H1 (cell line): ENCODE data around the gene ARMC7. TPM values are rescaled to one million over a fixed set of nuclear protein-coding genes. Genes with fewer than 3 reads are reported as not detected.

Experiments used
- CTCF ChIA-PET: fragments of 300-600 bp; sonication (Branson Sonifier 250); formaldehyde crosslinking; loops from one replicate; lab custom pipeline; 2021; ENCODE audit not compliant: partially characterized antibody; lab: Charles Lee
- POLR2A ChIA-PET: fragments of 300-600 bp; sonication (Branson Sonifier 250); formaldehyde crosslinking; loops from one replicate; lab custom pipeline; 2021; ENCODE audit warnings: inconsistent platforms; ENCODE audit not compliant: partially characterized antibody; lab: Charles Lee
- DNase-seq, 2 experiments: peaks; one replicate each; pipeline versions ENCODE4 v3.0.0 to v3.0.0-alpha.2; 2010 to 2022; ENCODE audit warnings: low spot score in 2 of 2, low read depth in 1 of 2, mixed read lengths in 1 of 2
- FAIRE-seq: peaks from 2 replicates; lab custom pipeline; 2011; peaks lifted over from hg19 to GRCh38; lab: Jason Lieb, UNC
- H2AFZ ChIP-seq: 2 replicates; pipeline ENCODE4 v1.8.1; 2012; ENCODE audit warnings: low read length, inconsistent platforms
- H2AK5ac ChIP-seq: 2 replicates; pipeline ENCODE4 v1.6.1; 2013; ENCODE audit warnings: low read depth, low read length
- H2BK120ac ChIP-seq: replicated peaks from 2 replicates; pipeline ENCODE3; 2013; ENCODE audit warnings: low read depth, low read length, inconsistent platforms
- H2BK12ac ChIP-seq: 2 replicates; pipeline ENCODE4 v1.6.1; 2013; ENCODE audit warnings: low read depth, low read length
- H2BK15ac ChIP-seq: 2 replicates; pipeline ENCODE4 v1.6.1; 2013; ENCODE audit warnings: low read length
- H2BK20ac ChIP-seq: 2 replicates; pipeline ENCODE4 v1.6.1; 2013; ENCODE audit warnings: low read length
- H2BK5ac ChIP-seq: 2 replicates; pipeline ENCODE4 v1.6.1; 2013; ENCODE audit warnings: low read depth, low read length
- H3K14ac ChIP-seq: 2 replicates; pipeline ENCODE4 v1.6.1; 2013; ENCODE audit warnings: inconsistent platforms; ENCODE audit not compliant: insufficient read length
- H3K18ac ChIP-seq: 2 replicates; pipeline ENCODE4 v1.6.1; 2013; ENCODE audit warnings: low read length; ENCODE audit errors: extremely low read depth
- H3K23ac ChIP-seq: 2 replicates; pipeline ENCODE4 v1.6.1; 2013; ENCODE audit warnings: inconsistent platforms; ENCODE audit not compliant: insufficient read length
- H3K23me2 ChIP-seq: 2 replicates; pipeline ENCODE4 v1.6.1; 2013; ENCODE audit warnings: low read depth, low read length
- H3K27ac ChIP-seq: 2 replicates; pipeline ENCODE4 v1.6.1; 2011; ENCODE audit warnings: low read depth, low read length, inconsistent platforms
- H3K27me3 ChIP-seq, 4 experiments: replicated peaks in 1 of 4; 1 replicate in 1 of 4; 2 replicates in 3 of 4; pipeline versions ENCODE4 v1.6.1 to v1.8.1; 2011 to 2013; ENCODE audit warnings: low read length in 3 of 4, mild to moderate bottlenecking in 3 of 4, inconsistent platforms in 2 of 4, mixed read lengths in 2 of 4, moderate library complexity in 1 of 4; ENCODE audit not compliant: control insufficient read depth in 3 of 4, insufficient read depth in 3 of 4; ENCODE audit errors: extremely low read depth in 1 of 4
- H3K36me3 ChIP-seq, 4 experiments: 2 replicates each; pipeline versions ENCODE4 v1.6.1 to v1.8.1; 2011 to 2013; ENCODE audit warnings: mild to moderate bottlenecking in 4 of 4, low read length in 3 of 4, moderate library complexity in 2 of 4, control low read depth in 1 of 4, inconsistent platforms in 1 of 4; ENCODE audit not compliant: insufficient read depth in 4 of 4, control insufficient read depth in 2 of 4
- H3K4ac ChIP-seq: replicated peaks from 2 replicates; pipeline ENCODE3; 2013; ENCODE audit warnings: low read length, low read depth, mixed read lengths, inconsistent platforms; ENCODE audit not compliant: insufficient read length
- H3K4me1 ChIP-seq, 4 experiments: replicated peaks in 1 of 4; 1 replicate in 1 of 4; 2 replicates in 3 of 4; pipeline versions ENCODE4 v1.6.1 to v1.8.1; 2011 to 2013; ENCODE audit warnings: low read length in 3 of 4, inconsistent platforms in 2 of 4, mixed read lengths in 1 of 4; ENCODE audit not compliant: insufficient read depth in 4 of 4, control insufficient read depth in 3 of 4
- H3K4me2 ChIP-seq, 2 experiments: 2 replicates each; pipeline versions ENCODE4 v1.6.1 to v1.8.1; 2011 to 2013; ENCODE audit warnings: low read depth in 2 of 2, low read length in 2 of 2, control low read depth in 1 of 2, inconsistent platforms in 1 of 2, mild to moderate bottlenecking in 1 of 2; ENCODE audit not compliant: insufficient read depth in 1 of 2
- H3K4me3 ChIP-seq, 4 experiments: fragments of 200-600, 300-600 bp in 1 of 4; sonication (generic), shearing (Covaris generic), sonication (Bioruptor Twin) in 1 of 4; 2 replicates each; pipeline versions ENCODE4 v1.5.1 to v1.8.1; 2011 to 2016; ENCODE audit warnings: low read length in 4 of 4, low read depth in 3 of 4, control low read depth in 2 of 4, inconsistent platforms in 2 of 4, mild to moderate bottlenecking in 2 of 4, mixed read lengths in 1 of 4, moderate library complexity in 1 of 4; ENCODE audit not compliant: insufficient read depth in 2 of 4; ENCODE audit errors: extremely low read depth in 1 of 4
- H3K56ac ChIP-seq: replicated peaks from 2 replicates; pipeline ENCODE3; 2013; ENCODE audit warnings: low read depth, mild to moderate bottlenecking, mixed read lengths, low read length, inconsistent platforms; ENCODE audit not compliant: insufficient read length
- H3K79me1 ChIP-seq: 2 replicates; pipeline ENCODE4 v1.6.1; 2013; ENCODE audit warnings: low read depth, low read length, control low read depth
- H3K79me2 ChIP-seq, 2 experiments: 2 replicates each; pipeline versions ENCODE4 v1.6.1 to v1.8.1; 2012 to 2013; ENCODE audit warnings: low read length in 2 of 2, mild to moderate bottlenecking in 2 of 2, inconsistent platforms in 1 of 2; ENCODE audit not compliant: insufficient read depth in 2 of 2, control insufficient read depth in 1 of 2
- H3K9ac ChIP-seq, 4 experiments: replicated peaks in 1 of 4; 1 replicate in 1 of 4; 2 replicates in 3 of 4; pipeline versions ENCODE4 v1.6.1 to v1.8.1; 2011 to 2013; ENCODE audit warnings: low read depth in 3 of 4, low read length in 3 of 4, control low read depth in 2 of 4, mild to moderate bottlenecking in 2 of 4, moderate library complexity in 2 of 4, inconsistent platforms in 1 of 4; ENCODE audit errors: extremely low read depth in 1 of 4
- H3K9me3 ChIP-seq, 2 experiments: 2 replicates each; pipeline versions ENCODE4 v1.6.1 to v1.8.1; 2012 to 2013; ENCODE audit warnings: mild to moderate bottlenecking in 2 of 2, moderate library complexity in 2 of 2, control low read depth in 1 of 2, inconsistent platforms in 1 of 2, low read depth in 1 of 2, low read length in 1 of 2, mixed read lengths in 1 of 2; ENCODE audit not compliant: insufficient read depth in 2 of 2
- H4K20me1 ChIP-seq, 2 experiments: replicated peaks in 1 of 2; 2 replicates each; pipeline versions ENCODE3 to v1.8.1; 2011 to 2013; ENCODE audit warnings: inconsistent platforms in 2 of 2, low read length in 2 of 2, mild to moderate bottlenecking in 1 of 2; ENCODE audit not compliant: insufficient read depth in 2 of 2, control insufficient read depth in 1 of 2
- H4K5ac ChIP-seq: 2 replicates; pipeline ENCODE4 v1.6.1; 2013; ENCODE audit warnings: low read length, low read depth, mixed read lengths, inconsistent platforms; ENCODE audit not compliant: insufficient read length
- H4K8ac ChIP-seq: 2 replicates; pipeline ENCODE4 v1.8.0; 2013; ENCODE audit warnings: mild to moderate bottlenecking, moderate library complexity, low read length, inconsistent platforms; ENCODE audit not compliant: insufficient read depth; ENCODE audit errors: extremely low read depth
- H4K91ac ChIP-seq: replicated peaks from 2 replicates; pipeline ENCODE3; 2013; ENCODE audit warnings: low read length, mixed read lengths, inconsistent platforms; ENCODE audit not compliant: insufficient read length
- ASH2L ChIP-seq: fragments of 200-600, 300-600 bp; sonication (generic); IDR thresholded peaks from one replicate; pipeline ENCODE4 v1.7.1; 2017; ENCODE audit warnings: low read length
- ATF2 ChIP-seq: IDR thresholded peaks from 2 replicates; pipeline ENCODE4 v1.6.1; 2012; ENCODE audit warnings: low read length, inconsistent platforms
- CREB1 ChIP-seq: IDR thresholded peaks from 2 replicates; pipeline ENCODE4 v1.6.1; 2012; ENCODE audit warnings: inconsistent platforms
- HDAC2 ChIP-seq, 2 experiments: fragments of 300-600 bp in 1 of 2; sonication (generic) in 1 of 2; IDR thresholded peaks; 2 replicates each; pipeline ENCODE4 v1.6.1; 2011 to 2012; ENCODE audit warnings: low read depth in 2 of 2, low read length in 2 of 2, mild to moderate bottlenecking in 2 of 2, moderate library complexity in 2 of 2, borderline replicate concordance in 1 of 2, inconsistent platforms in 1 of 2
- JUND ChIP-seq: IDR thresholded peaks from 2 replicates; pipeline ENCODE4 v1.6.1; 2011; ENCODE audit warnings: mild to moderate bottlenecking, improper control_type of control experiment, low read length
- KDM5A ChIP-seq: fragments of 200-600 bp; IDR thresholded peaks from 2 replicates; pipeline ENCODE4 v1.7.1; 2012; ENCODE audit warnings: mild to moderate bottlenecking, low read length, inconsistent platforms, mixed read lengths
- MAX ChIP-seq: IDR thresholded peaks from 2 replicates; pipeline ENCODE4 v1.6.1; 2012; ENCODE audit warnings: inconsistent platforms
- RBBP5 ChIP-seq: IDR thresholded peaks from 2 replicates; pipeline ENCODE4 v1.7.1; 2012; ENCODE audit warnings: low read depth, mild to moderate bottlenecking, inconsistent platforms, low read length, moderate library complexity, borderline replicate concordance
- SIX5 ChIP-seq: IDR thresholded peaks from 2 replicates; pipeline ENCODE4 v1.6.1; 2011; ENCODE audit warnings: mild to moderate bottlenecking, low read depth, low read length
- WGBS, 2 experiments: shearing (Covaris generic) in 1 of 2; methylation state at CpG; one replicate each; pipeline versions ENCODE4 v1.1.6 to v1.1.7; 2013 to 2015; ENCODE audit warnings: low lambda C conversion rate in 2 of 2, mixed read lengths in 2 of 2, inconsistent platforms in 1 of 2, low coverage in 1 of 2, missing lambda C conversion rate in 1 of 2; ENCODE audit not compliant: insufficient replicate concordance in 2 of 2, insufficient coverage in 1 of 2, insufficient read length in 1 of 2; ENCODE audit errors: extremely low coverage in 1 of 2, missing lambda C conversion rate in 1 of 2; 5-methylcytosine and 5-hydroxymethylcytosine counted together
- polyA plus RNA-seq, 7 experiments: library from polyadenylated mRNA; depleted of rRNA in 3 of 7; stranded (reverse) in 5 of 7; unstranded in 2 of 7; fragments of >200 nt in 5 of 7; fragments of 200-250 nt in 2 of 7; gene quantifications; 1 replicate in 5 of 7; 2 replicates in 1 of 7; 4 replicates in 1 of 7; pipeline versions ENCODE4 v1.2.1 to v1.2.3, GENCODE V29; 2011 to 2013; ENCODE audit warnings: missing spikeins in 2 of 7, mixed read lengths in 2 of 7
- total RNA-seq: library from RNA; stranded (reverse); fragmentation: NEBNext Ultra II Directional; extraction: Animal tissue kit (Norgen Biotek cat#: 25700); gene quantifications from 2 replicates; pipeline ENCODE4 v1.2.1, GENCODE V29; 2021

The ARMC7 gene
- total and polyA plus RNA-seq, 2 of the 8 experiments (the other 6 are each of a cell fraction or from before 2014, with no cell fraction given), result 9.8 to 13.6 TPM

- H4K8ac ChIP-seq, result 0 out of 2 replicates have a peak overlapping the region, but pooled peaks have one; percentile 38
- H3K9me3 ChIP-seq, result no peaks in the 10 kb centered on the region
- H2BK120ac ChIP-seq, result no peak overlapping the region
- WGBS, 2 experiments, result 88% methylated on average over 13 of the region's 13 CpGs; no CpG with 5 or more reads in 1 of the 2 experiments
- H4K20me1 ChIP-seq, result no peaks in the 10 kb centered on the region
- H3K9ac ChIP-seq, result no peak overlapping the region
- H3K56ac ChIP-seq, result no peak overlapping the region
- peak overlapping the region; percentile 66; the same call in 1 of the 2 replicates for H2BK20ac ChIP-seq
- no peak overlapping the region for H3K4me2 ChIP-seq
- ChIA-PET CTCF (interaction anchor here (0.6 to 7.6 kb wide), 16 partner anchors 10 to 426 kb away, joined by 3 to 45 read pairs (median 4); partner anchors contain the start of gene ARMC7), POLR2A (interaction anchor here (0.5 to 1.3 kb wide), 6 partner anchors 23 to 242 kb away, joined by 3 to 5 read pairs (median 4); partner anchors contain the start of genes MRPL58 and NT5C)
- H3K4me1 ChIP-seq, result peaks cover 0 to 17% (median 14%) of the 10 kb centered on the region in 4 experiments; a peak in 6 of 7 replicates
- H2AFZ ChIP-seq, result no peak overlapping the region
- no peak overlapping the region for H3K14ac ChIP-seq
- no peak overlapping the region for H3K4me3 ChIP-seq
- H2BK15ac ChIP-seq, result 0 out of 2 replicates have a peak overlapping the region, but pooled peaks have one; percentile 88
- H3K79me2 ChIP-seq, result no peaks in the 10 kb centered on the region
- H2BK5ac ChIP-seq, result no peak overlapping the region
- H3K23ac ChIP-seq, result no peak overlapping the region
- 0 out of 2 replicates have a peak overlapping the region, but pooled peaks have one; percentile 68 for H2AK5ac ChIP-seq
- H3K4ac ChIP-seq, result no peak overlapping the region
- FAIRE-seq (no peak), DNase-seq (no peak)
- no peaks in the 10 kb centered on the region for H3K27me3 ChIP-seq
- no peaks in the 10 kb centered on the region for H3K36me3 ChIP-seq
- no peak overlapping the region for H4K5ac ChIP-seq
- peak overlapping the region; percentile 1 for H4K91ac ChIP-seq
- H2BK12ac ChIP-seq, result peak overlapping the region; percentile 75
- H3K27ac ChIP-seq, result no peak overlapping the region
- peaks cover 3% of the 10 kb centered on the region; the same call in 1 of the 2 replicates for H3K23me2 ChIP-seq
- no peaks in the 10 kb centered on the region for H3K79me1 ChIP-seq
- H3K18ac ChIP-seq, result no peak overlapping the region
- TF ChIP-seq SIX5 (no peak), KDM5A (no peak), ASH2L (no peak), JUND (no peak), RBBP5 (no peak), ATF2 (no peak), MAX (no peak), HDAC2 (IDR thresholded peaks at IDR 0.05; ENCODE audit: borderline replicate concordance in 1 of 2, low read depth in 2 of 2, low read length in 2 of 2) (no peak), CREB1 (no peak)
Measured at GRCh38 chr17:75081611-75082540, 27.9 kb upstream of the ARMC7 start.
